ENCODE data around the gene CEP152.
"Not testable (repeated sequence)": the region's sequence is repeated elsewhere in the genome, so short reads cannot be mapped to it uniquely, and the experiment has no call there.

The CEP152 gene

DNA sequence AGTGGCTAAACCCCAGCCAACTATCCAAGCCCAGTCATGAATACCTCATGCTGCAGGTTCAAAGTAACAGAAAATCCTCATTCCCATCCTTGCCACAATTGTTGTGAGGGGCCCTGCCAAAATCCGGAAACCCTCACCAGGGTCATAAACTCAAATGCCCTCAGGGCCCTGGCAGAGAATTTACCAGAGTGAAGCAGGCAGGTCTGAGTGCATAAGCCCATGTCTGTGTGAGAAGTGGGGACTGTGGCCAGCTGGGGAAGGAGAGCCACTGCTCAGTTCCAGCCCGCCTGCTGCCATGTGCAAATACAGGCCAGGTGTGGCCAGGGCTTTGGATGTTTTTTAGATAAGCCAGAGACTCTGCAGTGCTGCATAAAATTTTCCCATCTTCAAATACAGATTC is 7.0 kb downstream of the CEP152 start:
- no peak for DNase-seq

GRCh38 chr15:48802867-48803266 is 8.0 kb downstream of the CEP152 start:
- no peak for DNase-seq

DNA sequence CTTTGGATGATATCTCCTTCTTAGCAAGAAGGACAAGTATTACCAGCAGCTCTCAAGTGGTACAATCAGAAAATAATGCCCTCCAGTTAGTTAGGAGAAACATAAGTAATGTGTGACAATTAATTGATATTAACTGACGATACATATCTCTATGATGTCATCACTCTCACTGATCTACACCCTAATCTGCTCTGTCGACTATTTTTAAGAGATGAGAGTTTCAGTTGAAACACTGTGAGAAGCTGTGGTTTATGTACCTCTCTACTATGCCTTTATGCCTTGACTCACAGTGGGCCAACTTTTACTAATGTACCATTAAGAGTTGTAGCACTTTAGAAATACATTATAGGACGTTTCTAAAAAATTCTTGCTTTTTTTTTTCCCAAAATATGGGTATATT is 8.6 kb downstream of the CEP152 start:
- DNase-seq = no peak

DNA sequence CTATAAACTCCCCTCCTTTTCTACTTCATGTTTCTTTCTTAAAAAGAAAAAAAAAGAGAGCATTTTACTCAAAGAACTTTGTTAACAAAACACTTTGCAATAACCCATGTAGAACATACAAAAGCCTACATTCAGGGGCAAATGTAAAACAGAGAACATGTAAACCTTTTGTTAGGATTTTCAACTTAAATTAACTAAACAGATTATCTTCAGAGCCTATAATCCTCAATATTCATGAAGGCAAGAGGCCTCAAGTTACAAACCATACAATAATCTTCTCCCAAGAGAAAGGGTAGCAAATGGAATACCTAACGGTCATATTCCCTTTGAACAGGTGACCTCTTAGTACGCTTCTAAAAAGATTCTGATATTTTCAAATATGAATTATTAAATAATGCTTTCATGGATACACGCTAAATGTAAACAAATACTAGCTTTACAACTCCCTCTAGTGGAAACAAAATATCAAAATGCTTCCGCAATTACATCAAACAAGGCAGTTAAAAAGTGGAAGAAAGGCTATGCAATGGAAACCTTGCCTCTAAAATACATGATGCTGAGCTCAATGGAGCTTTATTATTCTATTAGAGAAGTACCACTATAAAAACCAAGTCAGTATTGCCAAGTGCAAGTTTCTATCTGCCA is 9.9 kb downstream of the CEP152 start:
- DNase-seq = no peak

GRCh38 chr15:48800245-48800644 is 10.6 kb downstream of the CEP152 start:
- DNase-seq = no peak

DNA sequence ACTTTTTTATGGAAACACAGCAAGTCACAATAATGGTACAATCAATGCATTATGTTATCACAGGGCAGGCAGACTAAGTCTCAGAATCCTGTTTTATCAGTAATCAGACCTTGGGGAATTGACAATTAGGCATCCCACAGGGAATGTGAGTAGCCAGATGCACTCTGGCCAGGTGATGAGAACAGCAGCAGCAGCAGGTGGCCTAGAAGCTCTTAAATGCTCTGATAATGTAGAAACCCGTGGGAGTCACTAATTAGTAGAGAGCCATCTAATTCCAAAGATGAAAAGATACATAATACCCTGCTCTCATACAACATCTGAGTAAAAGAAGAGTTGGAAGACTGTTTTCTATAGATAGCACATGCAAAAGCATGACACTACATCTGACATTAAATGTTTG is 12.6 kb downstream of the CEP152 start:
- DNase-seq = peak; percentile 68

GRCh38 chr15:48796930-48797329 is 13.9 kb downstream of the CEP152 start:
- DNase-seq = no peak

- no peak for DNase-seq
These were observed 14.3 kb downstream of the CEP152 start for GRCh38 chr15:48796521-48796920.

DNA sequence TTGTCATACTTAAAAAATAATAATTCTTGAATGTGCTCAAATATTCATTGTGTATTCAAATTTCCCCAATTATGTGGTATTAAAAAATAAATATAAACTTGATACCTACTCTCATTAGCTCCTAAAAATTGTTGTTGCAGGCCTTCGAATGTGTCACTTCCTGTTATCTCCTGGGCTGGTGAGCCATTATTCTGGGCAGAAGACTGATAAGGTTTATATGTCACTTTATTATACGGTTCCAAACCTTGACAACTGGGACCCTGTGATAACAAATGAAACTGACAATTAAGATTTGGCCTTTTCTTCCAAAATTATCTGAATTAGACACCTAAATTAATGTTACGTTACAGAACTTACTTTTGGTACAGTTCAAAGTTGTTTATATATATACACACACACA is 15.0 kb downstream of the CEP152 start:
- no peak for DNase-seq

- no peak for DNase-seq
These were observed 16.2 kb downstream of the CEP152 start for GRCh38 chr15:48794697-48795134.

- no peak for DNase-seq
These were observed 18.5 kb downstream of the CEP152 start for GRCh38 chr15:48792408-48792807.

GRCh38 chr15:48790466-48791115 is 20.3 kb downstream of the CEP152 start:
- DNase-seq = not testable (repeated sequence)

DNA sequence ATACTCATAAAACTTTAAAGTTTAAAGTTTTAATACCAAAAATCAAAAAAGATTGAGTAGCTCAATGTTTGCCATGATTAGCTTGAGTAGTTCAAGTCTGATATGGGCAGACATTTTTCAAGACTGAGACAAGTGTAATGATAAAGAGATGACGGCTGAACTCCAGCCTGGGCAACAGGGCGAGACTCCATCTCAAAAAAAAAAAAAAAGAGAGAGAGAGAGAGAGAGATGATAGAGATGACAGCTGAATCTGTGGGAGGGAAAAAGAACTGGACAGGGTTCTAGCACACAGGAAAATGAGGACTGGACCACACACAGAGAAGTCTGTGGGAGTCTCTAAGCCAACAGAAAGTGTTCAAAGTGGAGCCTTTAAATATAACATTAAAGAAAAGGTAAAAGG is 25.2 kb downstream of the CEP152 start:
- DNase-seq = no peak

DNA sequence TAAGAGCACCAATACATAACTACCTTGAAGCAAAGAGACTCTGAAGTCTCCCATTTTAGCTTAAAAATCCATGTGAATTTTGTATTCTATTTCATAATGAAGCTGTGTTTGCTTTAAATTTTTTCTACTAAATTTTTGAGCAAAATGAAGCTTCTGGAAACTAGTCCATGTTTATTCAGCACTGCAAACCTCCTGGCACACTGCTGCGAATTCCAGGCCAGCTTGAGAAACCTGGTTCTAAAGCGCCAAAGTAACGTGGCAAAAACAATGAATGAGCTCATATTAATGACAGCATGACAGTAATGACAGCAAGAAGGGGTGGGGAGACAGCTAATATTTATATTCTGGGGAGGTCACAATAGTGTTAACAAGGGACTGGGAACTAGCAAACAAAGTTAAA is 25.7 kb downstream of the CEP152 start:
- no peak for DNase-seq

- no peak for DNase-seq
These were observed 26.1 kb downstream of the CEP152 start for GRCh38 chr15:48784756-48785155.

GRCh38 chr15:48782911-48783310 is 28.0 kb downstream of the CEP152 start:
- DNase-seq = no peak

GRCh38 chr15:48781481-48782081 is 29.3 kb downstream of the CEP152 start:
- no peak for DNase-seq

DNA sequence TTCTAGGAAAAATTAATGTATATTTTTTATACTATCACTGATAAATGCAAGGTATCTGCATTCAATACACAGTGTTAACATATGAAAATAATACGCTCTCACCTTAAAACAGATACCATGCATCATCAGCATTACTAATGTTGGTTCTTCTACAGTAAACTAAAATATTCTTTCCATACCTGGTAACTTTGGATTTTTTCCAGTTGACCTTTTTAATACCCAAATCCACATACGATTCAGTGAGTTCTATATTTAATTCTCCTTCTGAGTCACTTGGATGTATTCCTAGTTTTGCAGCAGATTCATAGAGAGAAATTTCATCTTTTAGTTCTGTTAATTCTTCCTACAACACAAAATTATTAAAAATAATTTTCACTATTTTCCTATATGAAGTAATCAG is 29.9 kb downstream of the CEP152 start:
- no peak for DNase-seq

DNA sequence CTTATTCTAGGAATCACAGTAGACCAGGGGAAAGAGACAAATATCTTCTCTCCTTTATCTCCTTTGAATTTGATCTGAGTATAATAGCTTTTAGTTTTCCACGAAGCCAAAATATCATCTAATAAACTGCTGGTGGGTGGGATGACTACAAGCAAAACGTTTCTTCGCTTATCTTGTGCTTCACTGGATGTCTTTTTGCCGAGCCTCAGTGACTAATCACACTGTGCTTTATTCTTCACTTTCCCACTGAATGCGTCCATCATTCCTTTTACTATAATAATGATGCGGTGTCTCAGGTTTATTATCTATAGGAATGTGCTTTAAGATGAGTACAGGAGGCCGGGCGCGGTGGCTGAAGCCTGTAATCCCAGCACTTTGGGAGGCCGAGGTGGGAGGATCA is 32.5 kb downstream of the CEP152 start:
- DNase-seq = no peak

DNA sequence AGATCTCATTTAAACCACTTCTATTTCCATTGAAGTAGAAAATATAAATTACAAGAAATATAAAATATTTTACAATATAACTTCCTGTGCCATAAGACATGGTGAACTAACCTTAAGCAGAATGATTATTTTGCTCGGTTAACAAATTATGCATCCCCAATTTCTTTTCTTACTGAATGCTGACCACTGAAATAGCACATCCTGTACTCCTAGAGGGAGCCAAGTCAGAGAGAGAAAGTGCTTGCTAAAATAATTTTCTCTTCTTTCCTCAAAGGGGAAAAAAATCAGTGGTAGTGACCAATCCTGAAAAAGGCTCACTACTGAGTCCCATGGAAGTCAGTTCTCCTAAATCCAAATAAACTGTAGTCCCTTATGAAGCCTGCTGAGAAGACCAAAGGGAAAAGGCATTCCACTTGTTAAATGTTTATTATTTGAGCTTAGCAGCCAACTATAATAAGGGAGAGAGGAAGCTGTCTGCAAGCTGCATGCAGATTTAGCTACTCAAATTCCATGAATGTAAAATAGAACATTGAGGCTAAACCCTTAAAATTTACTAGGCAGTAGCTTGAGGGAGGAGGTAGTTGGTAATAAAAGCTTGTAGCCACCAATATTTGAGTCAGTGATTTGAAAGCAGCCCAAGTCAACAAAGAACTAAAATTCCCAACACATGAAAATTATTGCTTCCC is 33.1 kb downstream of the CEP152 start:
- DNase-seq = no peak

GRCh38 chr15:48775546-48775945 is 35.3 kb downstream of the CEP152 start:
- DNase-seq = no peak

GRCh38 chr15:48774484-48774883 is 36.4 kb downstream of the CEP152 start:
- DNase-seq = no peak

- no peak for DNase-seq
These were observed 44.7 kb downstream of the CEP152 start for GRCh38 chr15:48766196-48766595.

DNA sequence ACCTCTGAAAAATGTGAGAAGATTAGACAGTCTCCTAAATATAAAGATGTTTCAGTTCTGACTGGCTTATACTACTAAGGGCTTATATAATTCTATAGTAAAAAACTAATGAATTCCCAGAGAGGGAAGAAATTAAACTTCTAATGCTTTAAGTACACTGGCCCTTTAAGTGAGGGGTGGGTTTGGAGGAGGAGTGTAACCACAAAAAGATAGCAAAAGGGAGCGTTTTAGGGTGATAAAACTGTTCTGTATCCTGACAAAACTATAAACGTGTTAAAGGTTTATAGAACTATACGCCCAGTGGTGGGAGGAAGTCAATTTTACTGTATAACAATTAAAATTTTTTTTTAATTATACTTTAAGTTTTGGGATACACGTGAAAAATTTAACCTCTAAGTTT is 45.8 kb downstream of the CEP152 start:
- DNase-seq = no peak
